Ishikawa (cell line): ENCODE measurements around the gene OR4K2.

Experiments used
- CREB1 ChIP-seq: IDR thresholded peaks from 2 replicates; pipeline ENCODE4 v1.6.1; 2012; ENCODE audit warnings: low read depth
- EP300 ChIP-seq: IDR thresholded peaks from 2 replicates; pipeline ENCODE4 v1.6.1; 2012; ENCODE audit warnings: borderline replicate concordance
- FOXM1 ChIP-seq: IDR thresholded peaks from 2 replicates; pipeline ENCODE4 v1.6.1; 2012; ENCODE audit warnings: low read depth, borderline replicate concordance
- MAX ChIP-seq: IDR thresholded peaks from 2 replicates; pipeline ENCODE4 v1.6.1; 2012
- NFIC ChIP-seq: IDR thresholded peaks from 2 replicates; pipeline ENCODE4 v1.6.1; 2012
- REST ChIP-seq: IDR thresholded peaks from 2 replicates; pipeline ENCODE4 v1.6.1; 2012; ENCODE audit warnings: low read depth, mild to moderate bottlenecking
- TAF1 ChIP-seq: IDR thresholded peaks from 2 replicates; pipeline ENCODE4 v1.6.1; 2012; ENCODE audit warnings: low read depth, mild to moderate bottlenecking
- TCF12 ChIP-seq: IDR thresholded peaks from 2 replicates; pipeline ENCODE4 v1.6.1; 2012; ENCODE audit warnings: low read depth
- YY1 ChIP-seq: IDR thresholded peaks from 2 replicates; pipeline ENCODE4 v1.6.1; 2012; ENCODE audit warnings: low read depth

GRCh38 chr14:19906665-19907064 is 31.7 kb downstream of the OR4K2 start:
- TF ChIP-seq YY1 (no peak), EP300 (no peak), REST (no peak), NFIC (no peak), MAX (no peak), TCF12 (no peak), FOXM1 (no peak), TAF1 (no peak), CREB1 (no peak)
